HG03064 (cell line): ENCODE measurements around the gene CAMK1D.

Source experiments
- ATAC-seq: cut with Tn5 transposase; IDR thresholded peaks from one replicate; pipeline ENCODE4 v1.9.1; 2021; ENCODE audit warnings: low read depth; ENCODE audit not compliant: unreplicated experiment

The CAMK1D gene

GRCh38 chr10:12832096-12832495 is 482.7 kb downstream of the CAMK1D start:
- no peak for ATAC-seq

GRCh38 chr10:12833451-12833850 is 484.1 kb downstream of the CAMK1D start:
- ATAC-seq, result no peak

- no peak for ATAC-seq
Measured at GRCh38 chr10:12834116-12834665, 484.8 kb downstream of the CAMK1D start.

- ATAC-seq, result no peak
Measured at GRCh38 chr10:12834721-12835120, 485.4 kb downstream of the CAMK1D start.

GRCh38 chr10:12835709-12836108 is 486.4 kb downstream of the CAMK1D start:
- no peak for ATAC-seq

GRCh38 chr10:12838366-12838765 is 489.0 kb downstream of the CAMK1D start:
- ATAC-seq, result no peak

GRCh38 chr10:12838995-12839927 is 489.9 kb downstream of the CAMK1D start:
- ATAC-seq, result no peak

- no peak for ATAC-seq
Measured at GRCh38 chr10:12839941-12840611, 490.7 kb downstream of the CAMK1D start.

GRCh38 chr10:12841426-12841825 is 492.1 kb downstream of the CAMK1D start:
- ATAC-seq, result no peak

- ATAC-seq, result no peak
Measured at GRCh38 chr10:12841826-12842225, 492.5 kb downstream of the CAMK1D start.

GRCh38 chr10:12842310-12842709 is 493.0 kb downstream of the CAMK1D start:
- ATAC-seq, result no peak

GRCh38 chr10:12843296-12843945 is 494.1 kb downstream of the CAMK1D start:
- ATAC-seq, result no peak

GRCh38 chr10:12844811-12845483 is 495.6 kb downstream of the CAMK1D start:
- no peak for ATAC-seq

- ATAC-seq, result no peak
Measured at GRCh38 chr10:12846718-12847117, 497.4 kb downstream of the CAMK1D start.

- no peak for ATAC-seq
Measured at GRCh38 chr10:12847361-12847975, 498.1 kb downstream of the CAMK1D start.

- no peak for ATAC-seq
Measured at GRCh38 chr10:12848439-12849173, 499.3 kb downstream of the CAMK1D start.

GRCh38 chr10:12849319-12850181 is 500.2 kb downstream of the CAMK1D start:
- ATAC-seq, result no peak

GRCh38 chr10:12852687-12853086 is 503.3 kb downstream of the CAMK1D start:
- no peak for ATAC-seq
